ENCODE results near the gene ECSCR. TPM values are rescaled to one million over a fixed set of nuclear protein-coding genes. Genes with fewer than 3 reads are reported as not detected.
A peak's percentile ranks its signal among the peaks of the same experiment; 100 is the strongest.

The ECSCR gene
- total RNA-seq, 1 donor from 2014 or later, result 406 TPM

DNA sequence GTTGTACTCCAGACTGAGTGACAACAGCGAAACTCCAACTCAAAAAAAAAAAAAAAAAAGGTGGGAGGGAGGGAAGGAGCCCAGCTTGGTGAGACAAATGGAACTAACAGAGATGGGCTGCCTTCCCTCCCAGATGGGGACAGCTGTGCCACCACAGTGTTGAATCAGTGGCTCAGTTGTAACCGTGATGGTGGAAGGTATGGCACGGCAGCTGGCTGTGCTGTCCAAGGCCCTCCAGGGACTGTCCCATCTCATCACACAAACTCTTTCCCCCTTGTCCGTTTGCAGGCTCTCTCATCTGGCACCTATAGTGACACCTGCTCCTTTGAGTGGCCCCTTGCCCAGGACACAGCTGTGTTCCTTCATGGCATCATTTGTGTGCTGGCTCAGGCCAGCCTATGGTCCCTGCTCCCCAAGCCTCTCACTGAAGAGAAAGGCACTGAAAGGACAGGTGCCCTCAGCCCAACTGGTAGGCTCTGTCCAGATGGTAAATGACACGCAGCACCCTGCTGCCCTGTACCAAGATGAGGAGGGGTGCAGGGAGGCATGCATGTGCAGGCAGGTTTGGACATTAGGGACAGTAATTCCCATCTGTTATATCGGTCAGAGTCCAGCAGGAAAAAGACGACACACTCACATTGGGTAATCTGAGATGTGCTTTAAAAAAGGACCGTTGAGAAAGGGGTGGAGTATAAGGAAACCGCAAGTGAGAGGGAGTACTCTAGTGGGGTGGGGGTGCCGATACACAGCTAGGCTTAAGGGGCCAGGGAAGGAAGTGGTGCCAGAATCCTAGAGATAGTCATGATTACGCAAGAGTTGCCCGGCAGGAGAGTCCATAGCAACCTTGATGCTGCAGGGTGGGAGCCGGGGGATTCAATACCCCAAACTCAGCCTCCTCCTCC is 12.6 kb upstream of the ECSCR start:
- DNase-seq (ENCODE audit: low read depth in 2 of 2), result no peak

DNA sequence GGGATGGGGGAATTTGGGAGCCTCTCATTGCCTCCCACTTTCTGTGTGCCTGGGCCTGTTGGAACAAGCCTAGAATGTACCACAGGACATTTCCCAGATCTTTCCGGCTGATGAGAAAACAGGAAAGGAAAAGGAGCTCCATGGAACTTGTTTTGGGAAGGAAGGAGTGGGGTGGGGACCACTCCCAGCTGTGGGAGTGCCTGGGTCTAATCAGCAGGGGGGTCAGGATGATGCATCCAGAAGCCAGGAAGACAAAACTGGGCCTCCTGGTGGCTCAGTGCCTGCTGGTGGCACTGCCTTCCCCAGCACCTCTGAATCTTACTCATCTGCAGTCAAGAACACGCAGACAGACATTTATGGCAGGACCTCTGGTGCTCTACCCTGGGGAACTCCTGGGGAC is 11.0 kb upstream of the ECSCR start:
- peak in 1 of 2 donors; percentile 65 for DNase-seq (ENCODE audit: low read depth in 2 of 2)

DNA sequence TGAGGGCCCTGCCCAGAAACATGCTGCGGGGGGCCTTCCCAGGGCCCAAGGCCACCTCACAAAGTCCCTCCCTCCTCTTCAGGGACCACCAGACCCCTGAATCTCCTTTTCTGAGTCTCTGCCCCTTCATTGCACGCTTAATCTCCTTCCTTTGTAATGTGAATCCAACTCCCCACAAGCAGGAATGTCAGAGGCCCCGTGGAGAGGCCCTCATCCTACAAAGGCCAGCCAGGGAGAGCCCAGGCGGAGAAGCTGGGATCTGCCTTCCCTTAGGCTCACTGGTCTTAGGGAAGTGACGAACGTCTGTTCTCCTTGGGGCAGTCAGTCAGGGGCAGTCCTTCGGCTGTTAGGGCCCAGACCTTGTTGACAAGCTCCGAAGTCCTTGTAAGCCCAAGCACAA is 10.6 kb upstream of the ECSCR start:
- DNase-seq (ENCODE audit: low read depth in 2 of 2), result peak in 1 of 2 donors; percentile 52

DNA sequence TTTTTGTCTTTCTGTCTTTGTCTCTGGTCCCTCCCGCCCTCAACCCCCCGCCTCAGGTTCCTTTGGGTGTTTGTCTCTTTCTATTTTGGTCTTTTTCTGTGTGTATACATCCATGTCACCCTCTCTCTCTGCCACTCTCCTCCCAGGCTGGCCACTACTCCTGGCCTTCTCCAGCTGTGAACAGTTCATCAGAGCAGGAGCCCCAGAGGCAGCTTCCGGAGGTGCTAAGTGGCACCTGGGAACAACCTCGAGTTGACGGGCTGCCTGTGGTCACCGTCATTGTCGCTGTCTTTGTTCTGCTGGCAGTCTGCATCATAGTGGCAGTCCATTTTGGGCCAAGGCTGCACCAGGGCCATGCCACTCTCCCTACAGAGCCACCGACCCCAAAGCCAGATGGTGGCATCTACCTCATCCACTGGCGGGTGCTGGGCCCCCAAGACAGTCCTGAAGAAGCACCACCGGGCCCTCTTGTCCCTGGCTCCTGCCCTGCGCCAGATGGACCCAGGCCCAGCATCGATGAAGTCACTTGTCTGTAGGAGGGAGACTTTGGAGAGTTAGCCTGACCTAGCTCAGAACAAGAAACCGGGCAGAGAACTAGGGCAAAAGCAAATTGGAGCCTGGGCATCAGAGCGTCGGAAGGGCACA is 10.0 kb upstream of the ECSCR start:
- no peak for DNase-seq (ENCODE audit: low read depth in 2 of 2)

DNA sequence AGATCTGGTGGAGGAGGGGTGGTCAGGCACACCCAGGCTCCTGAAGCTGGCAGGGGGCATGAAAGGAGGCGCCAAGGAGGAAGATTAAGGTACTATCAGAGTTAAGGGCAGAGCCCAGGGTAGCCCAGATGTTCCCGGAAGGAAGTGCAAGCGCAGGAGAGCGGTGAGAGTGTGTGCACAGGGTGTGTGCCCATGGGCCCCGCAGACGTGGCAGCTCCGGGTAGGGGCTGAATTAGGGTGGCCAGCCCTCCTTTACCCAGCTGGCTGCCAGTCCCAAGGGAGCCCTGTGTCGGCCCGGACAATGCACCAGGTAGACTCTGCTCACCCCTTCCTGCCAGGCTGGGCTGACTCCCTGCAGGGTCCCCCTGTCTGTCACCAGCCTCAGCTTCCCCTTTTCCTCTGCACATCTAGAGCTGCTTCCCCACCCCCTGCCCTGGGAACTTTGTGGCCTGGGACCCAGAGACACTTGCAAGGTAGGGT is 8.3 kb upstream of the ECSCR start, which contains the start of gene SMIM33:
Gene SMIM33 (plus strand): TSS at position 184 of the 480 bp plus-strand sequence. CDS start 118 bp downstream, at position 302.
- DNase-seq (ENCODE audit: low read depth in 2 of 2), result no peak

DNA sequence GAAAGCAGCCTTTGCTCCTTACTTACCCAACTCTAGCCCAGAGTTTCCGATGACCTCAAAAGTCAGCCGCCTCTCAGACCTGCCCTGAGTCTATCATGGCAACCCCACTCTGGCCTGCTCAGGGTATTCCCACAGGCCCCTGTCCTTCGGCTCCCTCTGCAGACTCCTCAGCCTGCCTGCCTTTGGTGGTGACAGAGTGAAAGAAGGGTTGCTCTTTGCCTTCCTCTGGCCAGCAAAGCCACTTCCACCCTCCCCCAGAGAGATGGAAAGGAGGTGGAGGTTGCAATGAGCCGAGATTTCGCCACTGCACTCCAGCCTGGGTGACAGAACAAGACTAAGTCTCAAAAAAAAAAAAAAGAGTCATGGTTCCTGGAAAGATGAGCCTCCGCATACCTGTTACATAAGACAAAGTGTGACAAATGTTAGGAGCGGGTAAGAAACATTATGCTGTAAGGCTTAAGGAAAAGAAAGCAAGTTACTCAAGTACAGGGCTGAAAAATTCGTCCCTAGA is 5.9 kb upstream of the ECSCR start:
- no peak for DNase-seq (ENCODE audit: low read depth in 2 of 2)

DNA sequence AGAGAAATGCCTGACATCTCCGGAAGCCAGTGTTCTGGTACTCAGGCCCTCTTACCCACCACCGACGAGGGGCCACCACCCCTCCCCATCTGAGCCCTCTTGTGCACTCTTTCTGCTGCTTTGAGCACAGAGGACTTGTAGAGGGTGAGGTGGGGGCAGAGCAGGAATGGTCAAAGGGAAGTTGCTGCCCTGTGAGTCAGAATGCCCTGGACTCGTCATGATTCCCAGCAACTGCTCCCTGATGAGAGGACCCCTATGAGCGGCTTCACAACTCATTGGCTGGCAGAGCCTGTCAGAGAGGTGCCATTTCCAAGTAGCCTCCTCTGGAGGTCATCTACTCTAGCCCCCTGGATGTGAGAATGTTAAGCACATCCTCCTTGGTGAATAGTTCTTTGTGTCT is 845 bp downstream of the ECSCR start:
- peak; percentile 81 to 93 for DNase-seq (ENCODE audit: low read depth in 2 of 2)

DNA sequence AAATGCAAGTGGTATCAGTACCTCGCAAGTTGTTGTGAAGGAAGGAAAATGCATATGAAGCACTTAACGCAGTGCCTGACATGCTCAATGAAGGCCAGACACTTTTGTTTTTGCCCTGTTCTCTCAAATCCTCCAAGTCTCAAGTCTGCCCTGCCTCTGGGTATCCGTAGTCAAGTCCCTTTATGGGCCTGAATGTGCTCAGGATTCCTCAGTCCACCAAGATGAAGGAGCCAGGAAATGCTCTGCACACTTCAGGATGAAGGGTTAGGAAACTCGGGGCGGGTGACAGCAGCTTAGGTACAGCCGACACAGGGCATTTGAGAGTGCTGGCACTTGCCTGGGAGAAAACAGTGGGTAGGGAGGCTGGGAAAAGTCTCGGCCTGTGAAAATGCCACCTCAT is 1.4 kb downstream of the ECSCR start:
- peak in 1 of 2 donors; percentile 36 for DNase-seq (ENCODE audit: low read depth in 2 of 2)

DNA sequence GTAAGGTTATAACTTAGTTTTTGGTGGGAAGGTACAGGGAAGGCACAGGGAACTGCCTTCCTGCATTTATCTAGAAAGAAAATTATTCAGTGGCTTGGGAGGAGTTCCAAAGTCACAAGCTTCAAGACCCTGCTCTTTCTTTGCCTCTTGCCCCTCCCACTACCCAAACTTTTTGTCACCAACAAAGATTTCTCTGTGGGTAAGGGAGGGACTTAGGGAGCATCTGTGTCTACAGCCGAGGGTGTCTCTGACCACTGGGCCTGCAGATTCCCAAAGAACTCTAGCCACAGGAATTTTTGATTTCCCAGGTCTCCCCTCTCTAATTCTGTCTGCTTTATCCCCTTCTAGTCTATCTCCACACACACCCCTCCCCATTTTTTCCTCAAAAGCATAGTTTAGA is 2.1 kb downstream of the ECSCR start:
- no peak for DNase-seq (ENCODE audit: low read depth in 2 of 2)

DNA sequence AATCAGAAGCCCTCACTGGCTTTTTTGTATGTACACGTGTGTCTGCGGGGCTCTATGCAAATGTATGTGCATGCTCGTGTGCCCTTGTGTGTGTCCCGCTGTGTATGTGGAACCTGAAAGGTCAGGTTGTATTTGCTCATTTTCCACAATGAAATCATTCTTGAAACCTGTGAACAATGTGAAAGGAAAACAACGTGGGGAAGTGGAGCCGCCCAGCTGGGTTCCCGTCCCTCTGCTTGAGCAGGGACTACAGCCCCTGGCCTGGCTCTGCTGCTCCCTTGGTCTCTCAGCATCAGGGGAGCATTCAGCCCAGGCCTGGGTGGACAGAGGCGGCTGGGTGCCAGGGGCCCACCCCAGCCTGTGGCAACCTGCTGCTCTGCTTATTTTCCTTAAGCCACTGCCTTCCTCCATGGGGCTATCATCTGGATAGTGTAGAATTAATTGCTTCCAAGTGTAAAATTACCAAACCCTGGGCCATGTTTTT is 3.0 kb downstream of the ECSCR start:
- peak; percentile 75 to 86 for DNase-seq (ENCODE audit: low read depth in 2 of 2)

DNA sequence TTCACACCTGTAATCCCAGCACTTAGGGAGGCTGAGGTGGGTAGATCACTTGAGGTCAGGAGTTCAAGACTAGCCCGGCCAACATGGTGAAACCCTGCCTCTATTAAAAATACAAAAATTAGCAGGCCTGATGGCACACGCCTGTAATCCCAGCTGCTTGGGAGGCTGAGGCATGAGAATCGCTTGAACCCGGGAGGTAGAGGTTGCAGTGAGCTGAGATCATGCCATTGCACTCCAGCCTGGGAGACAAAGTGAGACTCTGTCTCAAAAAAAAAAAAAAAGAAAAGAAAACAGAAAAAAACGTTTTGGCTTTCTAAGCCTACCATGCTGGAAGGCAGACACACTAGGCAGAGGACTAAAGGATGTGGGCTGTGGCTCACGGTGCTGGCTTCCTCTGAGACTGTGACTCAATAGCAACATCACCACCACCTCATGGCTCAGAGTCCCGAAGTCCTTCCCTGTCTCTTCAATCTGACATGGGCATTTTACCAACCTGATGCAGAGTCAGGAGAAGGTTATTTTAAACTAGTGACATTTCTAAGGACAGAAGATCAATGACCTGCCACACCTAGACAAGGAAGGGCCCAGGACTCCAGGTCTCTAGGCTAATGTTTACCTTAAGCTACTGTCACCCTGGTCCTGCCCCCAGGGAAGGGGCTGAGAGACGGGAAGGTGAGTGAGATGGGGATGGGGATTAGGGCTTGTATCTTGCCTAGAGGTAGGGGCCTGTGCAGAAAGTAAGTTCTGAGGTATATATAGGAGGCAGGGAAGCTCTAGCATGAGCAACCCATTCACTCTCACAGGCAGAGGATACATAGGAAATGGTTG is 3.7 kb downstream of the ECSCR start:
- peak in 1 of 2 donors; percentile 88 for DNase-seq (ENCODE audit: low read depth in 2 of 2)

DNA sequence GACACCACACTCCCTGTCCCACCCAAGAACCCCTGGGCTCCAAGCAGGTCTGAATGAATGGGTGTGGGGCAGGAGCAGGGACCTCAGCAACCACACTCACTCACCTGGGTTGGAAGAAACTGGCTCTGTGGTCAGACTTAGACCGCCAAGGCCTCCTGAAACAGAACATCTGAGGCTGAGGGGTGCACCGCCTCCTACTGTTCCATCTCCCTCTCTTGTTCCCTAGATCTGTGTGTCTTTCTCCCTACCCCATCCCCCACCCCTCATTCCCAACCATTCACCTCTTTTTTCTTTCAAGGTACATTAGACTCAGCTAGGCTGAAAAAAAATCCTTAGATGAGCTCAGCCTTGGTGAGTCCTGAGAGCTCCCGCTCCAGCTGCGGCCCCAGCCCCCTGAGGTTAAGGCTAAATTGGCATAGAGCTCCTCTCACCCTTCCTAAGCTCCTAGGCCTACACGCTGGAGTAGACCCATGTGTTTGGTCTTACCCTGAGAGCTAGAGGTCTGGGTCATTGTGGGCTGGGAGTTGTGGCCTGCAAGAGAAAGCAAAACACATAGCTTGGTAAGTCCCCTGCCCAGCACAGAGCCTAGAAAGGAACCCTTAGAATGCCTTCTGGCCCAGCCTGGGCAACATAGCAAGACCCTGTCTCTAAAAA is 4.8 kb downstream of the ECSCR start:
- no peak for DNase-seq (ENCODE audit: low read depth in 2 of 2)

DNA sequence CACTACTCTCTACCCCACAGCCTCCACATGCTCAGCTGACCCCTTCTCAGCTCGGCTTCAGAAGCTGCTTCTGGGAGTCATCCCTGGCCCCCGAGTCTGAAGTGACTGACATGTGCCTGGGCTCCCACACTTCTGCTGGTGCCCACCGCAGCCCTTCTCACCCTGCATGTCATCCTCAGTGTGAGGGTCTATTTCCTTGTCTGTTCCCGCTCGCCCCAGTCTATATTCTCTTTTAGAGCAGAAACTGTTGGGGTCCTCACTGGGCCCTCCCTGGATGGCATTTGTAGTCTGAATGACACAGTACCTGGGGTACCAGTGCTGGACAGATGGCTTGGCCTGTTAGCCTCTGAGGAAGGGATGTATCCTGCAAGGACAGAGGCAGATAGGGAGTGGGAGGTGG is 5.3 kb downstream of the ECSCR start:
- no peak for DNase-seq (ENCODE audit: low read depth in 2 of 2)

DNA sequence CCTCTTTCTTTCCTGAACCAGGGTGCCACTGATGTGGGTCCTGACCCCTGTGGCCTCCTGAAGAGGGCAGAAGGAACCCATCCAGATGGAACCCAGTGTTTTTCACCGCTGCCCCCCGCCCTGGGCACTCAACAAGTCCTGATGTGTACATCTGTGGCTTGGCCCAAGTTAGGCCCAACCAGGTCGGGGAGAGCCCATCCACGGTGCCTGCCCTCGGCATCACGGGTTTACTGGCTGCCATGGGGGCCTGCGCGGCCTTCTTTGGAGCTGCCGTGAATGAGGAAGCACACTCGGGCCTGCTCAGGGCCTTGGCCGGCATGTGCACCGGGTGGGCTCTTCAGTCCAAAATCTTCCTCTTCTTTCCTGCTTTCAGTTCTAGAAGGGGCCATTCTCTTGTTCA is 5.8 kb downstream of the ECSCR start:
- DNase-seq (ENCODE audit: low read depth in 2 of 2), result no peak

DNA sequence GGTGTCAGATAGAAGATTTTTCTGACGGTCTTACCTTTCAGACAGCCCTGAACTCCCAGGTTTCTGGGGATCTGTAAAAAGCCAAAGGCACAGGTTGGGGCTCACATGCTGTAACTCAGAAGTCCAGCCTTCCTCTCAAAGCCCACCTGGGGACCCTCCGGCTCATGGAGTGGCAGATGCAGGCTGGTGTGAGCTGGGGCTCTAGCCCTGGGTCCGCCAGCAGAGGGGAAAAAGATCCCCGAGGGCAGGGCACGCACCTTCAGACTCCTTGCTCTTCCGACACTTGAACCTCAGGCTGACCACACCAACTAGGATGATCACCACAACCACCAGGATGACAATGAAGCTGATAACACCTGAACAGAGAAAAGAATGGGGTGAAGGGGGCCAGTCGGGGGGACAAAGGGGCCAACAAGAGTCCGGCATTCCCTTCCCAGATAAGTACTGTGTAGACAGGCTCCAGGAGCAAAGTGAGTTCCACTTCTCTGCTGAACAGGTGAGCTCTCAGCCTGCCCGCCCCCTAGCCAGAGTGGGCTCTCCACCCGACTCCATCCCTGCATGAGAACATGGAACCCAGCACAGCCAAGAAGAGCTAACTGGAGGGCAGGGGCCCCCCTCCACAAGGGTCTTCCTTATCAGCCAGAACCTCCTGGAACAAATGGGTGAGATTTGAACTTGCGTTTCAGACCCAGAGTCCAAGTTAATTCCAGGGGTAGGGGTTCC is 7.8 kb downstream of the ECSCR start:
- DNase-seq (ENCODE audit: low read depth in 2 of 2), result no peak

DNA sequence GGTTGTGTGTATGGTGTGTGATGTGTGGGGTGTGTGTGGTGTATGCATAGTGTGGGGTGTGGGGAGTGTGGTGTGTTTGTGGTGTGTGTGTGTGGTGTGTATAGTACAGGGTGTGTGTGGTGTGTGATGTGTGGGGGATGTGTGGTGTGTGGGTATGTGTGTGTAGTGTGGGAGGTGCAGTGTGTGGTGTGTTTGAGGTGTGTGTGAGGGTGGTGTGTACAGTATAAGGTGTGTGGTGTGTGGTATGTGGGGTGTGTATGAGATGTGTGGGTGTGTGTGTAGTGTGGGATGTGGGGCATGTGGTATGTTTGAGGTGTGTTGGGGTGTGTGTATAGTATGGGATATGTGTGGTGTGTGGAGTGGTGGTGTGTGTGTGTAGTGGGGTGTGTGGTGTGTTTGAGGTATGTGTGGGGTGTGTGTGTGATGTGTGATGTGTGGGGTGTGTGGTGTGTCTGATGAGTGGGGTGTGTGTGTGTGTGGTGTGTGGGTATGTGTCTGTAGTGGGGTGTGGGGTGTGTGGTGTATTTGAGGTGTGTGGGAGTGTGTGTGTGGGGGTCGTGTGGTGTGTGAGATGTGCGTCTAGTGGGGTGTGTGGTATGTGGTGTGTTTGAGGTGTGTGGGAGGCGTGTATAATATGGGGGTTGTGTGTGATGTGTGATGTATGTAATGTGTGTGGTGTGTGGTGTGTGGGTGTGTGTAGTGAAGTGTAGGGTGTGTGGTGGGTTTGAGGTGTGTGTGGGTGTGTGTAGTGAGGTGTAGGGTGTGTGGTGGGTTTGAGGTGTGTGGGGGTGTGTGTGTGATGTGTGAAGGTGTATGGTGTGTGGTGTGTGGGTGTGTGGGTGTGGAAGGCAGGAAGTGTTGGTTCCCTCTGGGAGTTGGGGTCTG is 8.6 kb downstream of the ECSCR start:
- DNase-seq (ENCODE audit: low read depth in 2 of 2), result no peak

DNA sequence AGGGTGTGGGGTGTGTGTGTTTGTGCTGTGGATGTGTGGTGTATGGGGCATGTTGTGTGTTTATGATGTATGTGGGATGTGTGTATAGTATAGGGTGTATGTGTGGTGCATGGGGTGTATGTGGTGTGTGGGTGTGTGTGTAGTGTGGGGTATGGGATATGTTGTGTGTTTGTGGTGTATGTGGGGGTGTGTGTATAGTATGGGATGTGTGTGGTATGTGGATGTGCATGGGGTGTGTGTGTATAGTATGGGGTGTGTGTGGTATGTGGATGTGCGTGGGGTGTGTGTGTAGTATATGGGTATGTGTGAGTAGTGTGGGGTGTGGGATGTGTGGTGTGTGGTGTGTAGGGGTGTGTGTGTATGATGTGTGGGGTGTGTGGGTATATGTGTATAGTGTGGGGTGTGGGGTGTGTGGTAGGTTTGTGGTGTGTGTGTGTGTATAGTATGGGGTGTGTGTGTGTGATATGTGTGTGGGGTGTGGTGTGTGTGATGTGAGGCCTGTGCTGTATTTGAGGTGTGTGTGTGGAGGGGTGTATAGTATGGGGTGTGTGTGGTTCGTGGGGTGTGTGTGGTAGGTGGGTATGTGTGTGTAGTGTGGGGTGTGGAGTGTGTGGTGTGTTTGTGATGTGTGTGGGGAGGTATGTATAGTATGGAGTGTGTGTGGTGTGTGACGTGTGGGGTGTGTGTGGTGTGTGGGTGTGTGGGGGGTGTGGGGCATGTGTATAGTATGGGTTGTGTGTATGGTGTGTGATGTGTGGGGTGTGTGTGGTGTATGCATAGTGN is 10.5 kb downstream of the ECSCR start:
- DNase-seq (ENCODE audit: low read depth in 2 of 2), result no peak

DNA sequence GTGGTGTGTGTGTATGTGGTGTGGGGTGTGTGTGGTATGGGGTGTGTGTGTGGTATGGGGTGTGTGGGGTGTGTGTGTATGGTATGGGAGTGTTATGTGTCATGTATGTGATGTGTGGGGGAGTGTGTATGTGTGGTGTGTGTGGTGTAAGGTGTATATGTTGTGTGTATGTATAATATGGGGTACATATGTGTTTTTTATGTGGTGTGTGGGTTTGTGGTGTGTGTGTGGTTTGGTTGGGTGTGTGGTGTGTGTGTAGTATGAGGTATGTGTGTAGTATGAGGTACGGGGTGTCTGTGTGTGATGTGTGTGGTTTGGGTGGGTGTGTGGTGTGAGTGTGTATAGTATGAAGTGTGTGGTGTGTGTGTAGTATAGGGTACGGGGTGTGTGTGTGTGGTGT is 11.4 kb downstream of the ECSCR start:
- DNase-seq (ENCODE audit: low read depth in 2 of 2), result no peak
